GM12878 (cell line): ENCODE data around the gene CXCL8. TPM values are rescaled to one million over a fixed set of nuclear protein-coding genes. Genes with fewer than 3 reads are reported as not detected.

Experiments
- ATF3 ChIP-seq: IDR thresholded peaks from 2 replicates; pipeline ENCODE4 v1.6.1; 2011; ENCODE audit warnings: low read depth, mild to moderate bottlenecking, low read length, moderate library complexity, borderline replicate concordance; ENCODE audit errors: extremely low read depth
- BCL11A ChIP-seq: IDR thresholded peaks from 2 replicates; pipeline ENCODE4 v1.6.1; 2011; ENCODE audit warnings: low read depth, low read length
- BHLHE40 ChIP-seq, 2 experiments: fragments of 450-650 bp in 1 of 2; IDR thresholded peaks; 2 replicates each; pipeline ENCODE4 v1.6.1; 2011 to 2017; ENCODE audit warnings: low read depth in 2 of 2, borderline replicate concordance in 1 of 2, improper control_type of control experiment in 1 of 2, low read length in 1 of 2, mild to moderate bottlenecking in 1 of 2
- CUX1 ChIP-seq: IDR thresholded peaks from 2 replicates; pipeline ENCODE4 v1.6.1; 2012; ENCODE audit warnings: improper control_type of control experiment, low read depth, low read length; ENCODE audit not compliant: insufficient replicate concordance
- E2F4 ChIP-seq: IDR thresholded peaks from 2 replicates; pipeline ENCODE4 v1.6.1; 2012; ENCODE audit warnings: low read depth, low read length, improper control_type of control experiment
- POLR2AphosphoS5 ChIP-seq: IDR thresholded peaks from 2 replicates; pipeline ENCODE4 v1.6.1; 2011; ENCODE audit warnings: mild to moderate bottlenecking, low read length, inconsistent platforms
- polyA plus RNA-seq, 11 experiments: library from polyadenylated mRNA; depleted of rRNA in 4 of 11; unstranded in 6 of 11; stranded (reverse) in 5 of 11; fragments of >200 nt; fragmentation: Nextera tagmentation in 4 of 11; fragmentation: Illumina TruSeq in 1 of 11; extraction: Ambion mirVana in 4 of 11; extraction: Trizol in 1 of 11; gene quantifications; 1 replicate in 1 of 11; 2 replicates in 10 of 11; pipeline versions ENCODE4 v1.2.1 to v1.2.3, GENCODE V29; 2011 to 2016; ENCODE audit warnings: inconsistent platforms in 2 of 11, missing spikeins in 2 of 11, low read depth in 1 of 11
- total RNA-seq, 4 experiments: library from RNA; depleted of rRNA in 3 of 4; stranded (reverse); fragments of >200 nt in 3 of 4; fragmentation: Illumina TruSeq in 1 of 4; extraction: Trizol in 1 of 4; gene quantifications; 2 replicates each; pipeline versions ENCODE4 v1.2.1 to v1.2.3, GENCODE V29; 2013 to 2021

CXCL8 gene
- total and polyA plus RNA-seq, 10 of the 15 experiments (the other 5 are each of a cell fraction or from before 2014, with no cell fraction given) = 0.09 to 0.36 (median 0.19) TPM; not detected in 1

- TF ChIP-seq CUX1 (no peak), POLR2AphosphoS5 (no peak), ATF3 (no peak), E2F4 (no peak), BCL11A (no peak), BHLHE40 (IDR thresholded peaks at IDR 0.05; ENCODE audit: borderline replicate concordance in 1 of 2, low read depth in 2 of 2, low read length in 1 of 2) (no peak)
Measured at GRCh38 chr4:73764513-73764912, 24.1 kb downstream of the CXCL8 start (continued).
